Endothelial cell of umbilical vein (primary cell): Measurements from ENCODE around the gene STX11. TPM values are rescaled to one million over a fixed set of nuclear protein-coding genes. Genes with fewer than 3 reads are reported as not detected.

ENCODE experiments used
- BruUV-seq: library from RNA; stranded (reverse); fragments of 400-500 nt; replicated peaks from 2 replicates; lab custom pipeline; 2021; lab: Mats Ljungman, UMichigan
- CTCF ChIA-PET: fragments of 300-600, 350-600 bp; sonication (Branson Sonifier 250); formaldehyde crosslinking; loops from one replicate; lab custom pipeline; 2021; ENCODE audit warnings: antibody characterized with exemption, inconsistent platforms; lab: Charles Lee
- POLR2A ChIA-PET: fragments of 300-600, 350-600 bp; sonication (Branson Sonifier 250); formaldehyde crosslinking; loops from one replicate; lab custom pipeline; 2021; ENCODE audit warnings: antibody characterized with exemption, inconsistent platforms; lab: Charles Lee
- DNase-seq: peaks from one replicate; pipeline ENCODE4 v3.0.0-alpha.2; 2011; ENCODE audit warnings: low read depth, low spot score
- FAIRE-seq: peaks from 2 replicates; lab custom pipeline; 2011; peaks lifted over from hg19 to GRCh38; lab: Jason Lieb, UNC
- H2AFZ ChIP-seq: 2 replicates; pipeline ENCODE4 v1.6.0; 2012; ENCODE audit warnings: low read depth, low read length, control low read depth, inconsistent platforms
- H3K27ac ChIP-seq: 2 replicates; pipeline ENCODE4 v1.5.1; 2011; ENCODE audit warnings: low read depth, mild to moderate bottlenecking, control low read depth, low read length, moderate library complexity; ENCODE audit not compliant: insufficient read depth
- H3K27me3 ChIP-seq, 2 experiments: 2 replicates each; pipeline versions ENCODE4 v1.6.0 to v1.6.1; 2011; ENCODE audit warnings: low read length in 2 of 2, mixed read lengths in 1 of 2; ENCODE audit not compliant: control insufficient read depth in 2 of 2, insufficient read depth in 2 of 2
- H3K36me3 ChIP-seq, 2 experiments: 2 replicates in 1 of 2; 3 replicates in 1 of 2; pipeline ENCODE4 v1.5.1; 2011; ENCODE audit warnings: low read length in 2 of 2, mild to moderate bottlenecking in 1 of 2, moderate library complexity in 1 of 2; ENCODE audit not compliant: control insufficient read depth in 2 of 2, insufficient read depth in 2 of 2; ENCODE audit errors: extremely low read depth in 1 of 2
- H3K4me1 ChIP-seq: 3 replicates; pipeline ENCODE4 v1.5.1; 2011; ENCODE audit warnings: mild to moderate bottlenecking, low read length; ENCODE audit not compliant: control insufficient read depth, insufficient read depth; ENCODE audit errors: extremely low read depth
- H3K4me2 ChIP-seq: 2 replicates; pipeline ENCODE4 v1.6.1; 2011; ENCODE audit warnings: low read length, control low read depth, mixed read lengths; ENCODE audit not compliant: insufficient read depth
- H3K4me3 ChIP-seq, 3 experiments: fragments of 200-600 bp in 1 of 3; sonication (generic), shearing (Covaris generic) in 1 of 3; replicated peaks in 1 of 3; 2 replicates each; pipeline ENCODE4 v1.5.1; 2011 to 2016; ENCODE audit warnings: control low read depth in 3 of 3, low read length in 3 of 3, mild to moderate bottlenecking in 2 of 3, inconsistent platforms in 1 of 3, low read depth in 1 of 3, moderate library complexity in 1 of 3; ENCODE audit not compliant: insufficient read depth in 1 of 3
- H3K79me2 ChIP-seq: 2 replicates; pipeline ENCODE4 v1.6.0; 2012; ENCODE audit warnings: low read length, inconsistent platforms; ENCODE audit not compliant: control insufficient read depth, insufficient read depth
- H3K9ac ChIP-seq: replicated peaks from 2 replicates; pipeline ENCODE3; 2011; ENCODE audit warnings: low read length, control low read depth; ENCODE audit not compliant: insufficient read depth; ENCODE audit errors: extremely low read depth
- H3K9me1 ChIP-seq: replicated peaks from 3 replicates; pipeline ENCODE4 v1.6.0; 2011; ENCODE audit warnings: mild to moderate bottlenecking, low read length; ENCODE audit not compliant: control insufficient read depth, insufficient read depth; ENCODE audit errors: extremely low read depth
- H3K9me3 ChIP-seq: replicated peaks from 2 replicates; pipeline ENCODE4 v1.5.1; 2012; ENCODE audit warnings: low read length, inconsistent platforms; ENCODE audit not compliant: control insufficient read depth, insufficient read depth
- H4K20me1 ChIP-seq: replicated peaks from 2 replicates; pipeline ENCODE3; 2011; ENCODE audit warnings: mild to moderate bottlenecking, low read length; ENCODE audit not compliant: control insufficient read depth, insufficient read depth; ENCODE audit errors: extremely low read depth
- EZH2 ChIP-seq: IDR thresholded peaks from 2 replicates; pipeline ENCODE4 v1.6.1; 2012; ENCODE audit warnings: borderline replicate concordance, low read depth, mild to moderate bottlenecking, moderate library complexity, low read length, inconsistent platforms; ENCODE audit not compliant: severe bottlenecking
- FOS ChIP-seq: IDR thresholded peaks from 2 replicates; pipeline ENCODE4 v1.6.1; 2011; ENCODE audit warnings: mild to moderate bottlenecking, low read length, moderate library complexity, borderline replicate concordance; ENCODE audit not compliant: insufficient read depth
- GATA2 ChIP-seq: IDR thresholded peaks from 2 replicates; pipeline ENCODE4 v1.7.0; 2011; ENCODE audit warnings: low read depth, mild to moderate bottlenecking, moderate library complexity, mixed read lengths, low read length; ENCODE audit not compliant: insufficient read length, insufficient read depth
- JUN ChIP-seq: IDR thresholded peaks from 2 replicates; pipeline ENCODE4 v1.6.1; 2011; ENCODE audit warnings: borderline replicate concordance, low read depth; ENCODE audit not compliant: insufficient read length, insufficient read depth
- MYC ChIP-seq: IDR thresholded peaks from one replicate; pipeline ENCODE4 v1.6.1; 2011; ENCODE audit warnings: mild to moderate bottlenecking, low read depth, low read length
- POLR2A ChIP-seq: IDR thresholded peaks from 2 replicates; pipeline ENCODE4 v1.6.1; 2012; ENCODE audit warnings: low read depth, mild to moderate bottlenecking, control low read depth, low read length
- POLR2AphosphoS5 ChIP-seq: IDR thresholded peaks from 2 replicates; pipeline ENCODE4 v1.6.1; 2012; ENCODE audit warnings: low read depth, mild to moderate bottlenecking, control low read depth, low read length, moderate library complexity; ENCODE audit not compliant: insufficient read depth
- dilution Hi-C: fragments of 300-500 bp; cut with MboI; formaldehyde crosslinking; loops from one replicate; pipeline ENCODE4 v1.15.0; 2019; ENCODE audit warnings: low sequenced_read_pairs; ENCODE audit not compliant: extremely low pct_ligation_motif_present
- intact Hi-C: fragments of 100-400 bp; cut with micrococcal nuclease; formaldehyde crosslinking; loops from one replicate; pipeline ENCODE4 v1.10.0; 2022
- polyA plus RNA-seq, 4 experiments: library from polyadenylated mRNA; depleted of rRNA in 3 of 4; stranded (reverse) in 3 of 4; unstranded in 1 of 4; fragments of >200 nt; gene quantifications; 2 replicates each; pipeline versions ENCODE4 v1.2.1 to v1.2.3, GENCODE V29; 2011 to 2012; ENCODE audit warnings: missing spikeins in 1 of 4
- total RNA-seq: library from RNA; stranded (reverse); gene quantifications from 2 replicates; pipeline ENCODE4 v1.2.3, GENCODE V29; 2021
- TF ChIP-seq, protein P1 (sequence below), 2 donors: IDR thresholded peaks; 1 replicate in 1 of 2; 2 replicates in 1 of 2; pipeline ENCODE4 v1.5.1; 2011; ENCODE audit warnings: low read length in 2 of 2, mild to moderate bottlenecking in 2 of 2, moderate library complexity in 2 of 2, control low read depth in 1 of 2, inconsistent platforms in 1 of 2, low read depth in 1 of 2; ENCODE audit not compliant: insufficient read depth in 1 of 2; ENCODE audit errors: extremely low read depth in 1 of 2
- TF ChIP-seq, protein P2 (sequence below): IDR thresholded peaks from 2 replicates; pipeline ENCODE4 v1.6.1; 2011; ENCODE audit not compliant: insufficient read depth, insufficient read length

Gene STX11
- total and polyA plus RNA-seq, 2 donors (not counting 3 experiments of a cell fraction or from before 2014, with no cell fraction given), result 4.7 to 8.9 TPM

DNA sequence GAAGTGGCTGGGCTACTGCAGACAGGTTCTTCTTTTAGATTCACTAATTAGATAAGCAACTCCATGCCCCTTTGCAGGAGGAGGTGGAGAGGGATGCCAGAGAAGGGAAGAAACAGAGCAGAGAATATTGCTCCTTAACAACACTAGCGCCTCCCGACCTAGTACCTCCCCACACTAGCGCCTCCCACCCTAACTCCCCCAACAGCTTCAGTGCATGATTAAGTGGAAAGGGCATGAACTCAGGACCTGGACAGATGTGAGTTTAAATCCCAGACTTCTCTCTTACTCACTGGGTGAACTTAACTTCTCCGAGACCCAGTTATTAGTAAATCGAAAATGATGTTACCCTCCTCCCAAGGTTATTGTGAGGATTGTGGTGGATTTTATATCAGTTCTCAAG, 25.7 kb downstream of the STX11 start:
- POLR2A ChIA-PET, result no interaction called here
- CTCF ChIA-PET, result no interaction called here

More for the DNA sequence above, 25.7 kb downstream of the STX11 start:
- Histone ChIP-seq H3K9ac (no peak overlapping the region), H3K4me3 (no peak overlapping the region), H2AFZ (no peak overlapping the region), H3K9me3 (no peaks in the 10 kb centered on the region), H3K27ac (no peak overlapping the region), H4K20me1 (no peaks in the 10 kb centered on the region), H3K4me1 (no peaks in the 10 kb centered on the region), H3K79me2 (no peaks in the 10 kb centered on the region), H3K9me1 (no peaks in the 10 kb centered on the region), H3K4me2 (no peak overlapping the region), H3K36me3 (no peaks in the 10 kb centered on the region), H3K27me3 (no peaks in the 10 kb centered on the region)
- no peak for DNase-seq
- intact Hi-C loops, result no loop called here
- no TSS peak for BruUV-seq
- FAIRE-seq, result no peak
- TF ChIP-seq EZH2 (no peak), POLR2A (no peak), POLR2AphosphoS5 (no peak), JUN (no peak), GATA2 (no peak), MYC (no peak), FOS (no peak)
- TF ChIP-seq, protein P1, sequence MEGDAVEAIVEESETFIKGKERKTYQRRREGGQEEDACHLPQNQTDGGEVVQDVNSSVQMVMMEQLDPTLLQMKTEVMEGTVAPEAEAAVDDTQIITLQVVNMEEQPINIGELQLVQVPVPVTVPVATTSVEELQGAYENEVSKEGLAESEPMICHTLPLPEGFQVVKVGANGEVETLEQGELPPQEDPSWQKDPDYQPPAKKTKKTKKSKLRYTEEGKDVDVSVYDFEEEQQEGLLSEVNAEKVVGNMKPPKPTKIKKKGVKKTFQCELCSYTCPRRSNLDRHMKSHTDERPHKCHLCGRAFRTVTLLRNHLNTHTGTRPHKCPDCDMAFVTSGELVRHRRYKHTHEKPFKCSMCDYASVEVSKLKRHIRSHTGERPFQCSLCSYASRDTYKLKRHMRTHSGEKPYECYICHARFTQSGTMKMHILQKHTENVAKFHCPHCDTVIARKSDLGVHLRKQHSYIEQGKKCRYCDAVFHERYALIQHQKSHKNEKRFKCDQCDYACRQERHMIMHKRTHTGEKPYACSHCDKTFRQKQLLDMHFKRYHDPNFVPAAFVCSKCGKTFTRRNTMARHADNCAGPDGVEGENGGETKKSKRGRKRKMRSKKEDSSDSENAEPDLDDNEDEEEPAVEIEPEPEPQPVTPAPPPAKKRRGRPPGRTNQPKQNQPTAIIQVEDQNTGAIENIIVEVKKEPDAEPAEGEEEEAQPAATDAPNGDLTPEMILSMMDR (IDR thresholded peaks at IDR 0.05; ENCODE audit: extremely low read depth in 1 of 2, insufficient read depth in 1 of 2, low read depth in 1 of 2, low read length in 2 of 2), result no peak
- TF ChIP-seq, protein P2, sequence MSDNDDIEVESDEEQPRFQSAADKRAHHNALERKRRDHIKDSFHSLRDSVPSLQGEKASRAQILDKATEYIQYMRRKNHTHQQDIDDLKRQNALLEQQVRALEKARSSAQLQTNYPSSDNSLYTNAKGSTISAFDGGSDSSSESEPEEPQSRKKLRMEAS, result no peak
- dilution Hi-C loops, result no loop called here
